ENCODE measurements around the gene IL16.

The IL16 gene

GRCh38 chr15:81339321-81339720, 142.6 kb downstream of the IL16 start:
- no peak for TF ChIP-seq REST (IDR thresholded peaks at IDR 0.05; ENCODE audit: insufficient replicate concordance, low read depth)
- no peak for TF ChIP-seq GABPA (IDR thresholded peaks at IDR 0.05; ENCODE audit: low read depth)
- Histone ChIP-seq H3K27ac (replicated peaks) (no peak overlapping the region), H3K27me3 (ENCODE audit: insufficient read depth, poor library complexity, severe bottlenecking) (no peaks in the 10 kb centered on the region), H3K4me3 (replicated peaks; ENCODE audit: insufficient read depth, low read length) (no peak overlapping the region)
- DNase-seq (ENCODE audit: low read depth in 1 of 2, low spot score in 1 of 2), result no peak

GRCh38 chr15:81339851-81340250, 143.2 kb downstream of the IL16 start:
- no peak for DNase-seq (ENCODE audit: low read depth in 1 of 2, low spot score in 1 of 2)
- TF ChIP-seq SPI1 (IDR thresholded peaks at IDR 0.05; ENCODE audit: borderline replicate concordance, low read depth), result no peak
- TF ChIP-seq REST (IDR thresholded peaks at IDR 0.05; ENCODE audit: insufficient replicate concordance, low read depth), result no peak
- TF ChIP-seq CTCF (IDR thresholded peaks at IDR 0.05; ENCODE audit: insufficient read depth, low read length), result no peak
- no peak for TF ChIP-seq POLR2AphosphoS5 (IDR thresholded peaks at IDR 0.05; ENCODE audit: low read depth)
- TF ChIP-seq GABPA (IDR thresholded peaks at IDR 0.05; ENCODE audit: low read depth), result no peak
- Histone ChIP-seq H3K4me3 (replicated peaks; ENCODE audit: insufficient read depth, low read length) (no peak overlapping the region), H3K27ac (replicated peaks) (no peak overlapping the region), H3K27me3 (ENCODE audit: insufficient read depth, poor library complexity, severe bottlenecking) (no peaks in the 10 kb centered on the region)

- DNase-seq (ENCODE audit: low read depth in 1 of 2, low spot score in 1 of 2), result no peak
- Histone ChIP-seq H3K27ac (replicated peaks) (no peak overlapping the region), H3K27me3 (ENCODE audit: insufficient read depth, poor library complexity, severe bottlenecking) (no peaks in the 10 kb centered on the region), H3K4me3 (replicated peaks; ENCODE audit: insufficient read depth, low read length) (no peak overlapping the region)
- TF ChIP-seq SPI1 (IDR thresholded peaks at IDR 0.05; ENCODE audit: borderline replicate concordance, low read depth), result no peak
- TF ChIP-seq REST (IDR thresholded peaks at IDR 0.05; ENCODE audit: insufficient replicate concordance, low read depth), result no peak
- no peak for TF ChIP-seq POLR2AphosphoS5 (IDR thresholded peaks at IDR 0.05; ENCODE audit: low read depth)
- TF ChIP-seq CTCF (IDR thresholded peaks at IDR 0.05; ENCODE audit: insufficient read depth, low read length), result no peak
- TF ChIP-seq GABPA (IDR thresholded peaks at IDR 0.05; ENCODE audit: low read depth), result no peak
Observed at GRCh38 chr15:81341351-81341750, 144.7 kb downstream of the IL16 start.

- H3K27ac ChIP-seq (replicated peaks), result no peak overlapping the region
- no peak for TF ChIP-seq CTCF (IDR thresholded peaks at IDR 0.05; ENCODE audit: insufficient read depth, low read length)
- no peak for TF ChIP-seq POLR2AphosphoS5 (IDR thresholded peaks at IDR 0.05; ENCODE audit: low read depth)
- no peak for TF ChIP-seq REST (IDR thresholded peaks at IDR 0.05; ENCODE audit: insufficient replicate concordance, low read depth)
- no peak for TF ChIP-seq SPI1 (IDR thresholded peaks at IDR 0.05; ENCODE audit: borderline replicate concordance, low read depth)
- no peak for TF ChIP-seq GABPA (IDR thresholded peaks at IDR 0.05; ENCODE audit: low read depth)
- H3K27me3 ChIP-seq (ENCODE audit: insufficient read depth, poor library complexity, severe bottlenecking), result no peaks in the 10 kb centered on the region
- no peak for DNase-seq (ENCODE audit: low read depth in 1 of 2, low spot score in 1 of 2)
- no peak overlapping the region for H3K4me3 ChIP-seq (replicated peaks; ENCODE audit: insufficient read depth, low read length)
Observed at GRCh38 chr15:81343371-81343770, 146.7 kb downstream of the IL16 start.

Measured in HL-60 (cell line).